NOMO-1 treated with dmso at 0.1 percent for 144 hours (cell line): ENCODE measurements around the gene HCN2.
A peak's percentile ranks its signal among the peaks of the same experiment; 100 is the strongest.

ENCODE experiments used
- DNase-seq: peaks from one replicate; lab custom pipeline; 2025; ENCODE audit not compliant: unreplicated experiment; lab: John Stamatoyannopoulos, UW

The HCN2 gene

GRCh38 chr19:570937-571565, 18.6 kb upstream of the HCN2 start:
- peak; percentile 62 for DNase-seq

- no peak for DNase-seq
Measured at GRCh38 chr19:571566-571974, 18.1 kb upstream of the HCN2 start.

- DNase-seq, result peak; percentile 96
Measured at GRCh38 chr19:572140-572742, 17.4 kb upstream of the HCN2 start, which contains the start of gene BSG. TSS of gene BSG (plus strand) at chr19:572596. CDS start at chr19:572635, 39 bp downstream.

GRCh38 chr19:572743-573518, 16.8 kb upstream of the HCN2 start:
- DNase-seq, result no peak

GRCh38 chr19:573519-573825, 16.2 kb upstream of the HCN2 start:
- no peak for DNase-seq

- DNase-seq, result no peak
Measured at GRCh38 chr19:574658-575526, 14.8 kb upstream of the HCN2 start.

- DNase-seq, result no peak
Measured at GRCh38 chr19:575527-576506, 13.9 kb upstream of the HCN2 start.

GRCh38 chr19:576768-577438, 12.8 kb upstream of the HCN2 start:
- no peak for DNase-seq

GRCh38 chr19:577439-578392, 12.0 kb upstream of the HCN2 start:
- no peak for DNase-seq

- DNase-seq, result no peak
Measured at GRCh38 chr19:579111-579841, 10.4 kb upstream of the HCN2 start.

GRCh38 chr19:579842-580155, 9.9 kb upstream of the HCN2 start:
- no peak for DNase-seq

- DNase-seq, result no peak
Measured at GRCh38 chr19:580274-580835, 9.3 kb upstream of the HCN2 start.

- DNase-seq, result no peak
Measured at GRCh38 chr19:581399-582111, 8.1 kb upstream of the HCN2 start.

GRCh38 chr19:582497-583197, 7.0 kb upstream of the HCN2 start:
- DNase-seq, result no peak

GRCh38 chr19:583198-583967, 6.3 kb upstream of the HCN2 start:
- DNase-seq, result no peak

- no peak for DNase-seq
Measured at GRCh38 chr19:583968-584239, 5.8 kb upstream of the HCN2 start.
